HepG2 (cell line): ENCODE results near the gene VILL. TPM values are rescaled to one million over a fixed set of nuclear protein-coding genes. Genes with fewer than 3 reads are reported as not detected.

Experiments
- CC2D1A ChIP-seq: sonication (generic); formaldehyde crosslinking; IDR thresholded peaks from 2 replicates; pipeline ENCODE4 v1.8.1; 2023; ENCODE audit warnings: mild to moderate bottlenecking, missing genetic modification reagents
- FOSL2 ChIP-seq: sonication (generic); formaldehyde crosslinking; IDR thresholded peaks from 2 replicates; pipeline ENCODE4 v1.4.0; 2020; ENCODE audit warnings: missing genetic modification reagents
- FOXK1 ChIP-seq: sonication (generic); formaldehyde crosslinking; IDR thresholded peaks from 2 replicates; pipeline ENCODE4 v1.4.0; 2020; ENCODE audit warnings: low read depth, missing genetic modification reagents, borderline replicate concordance
- FOXO4 ChIP-seq: sonication (generic); formaldehyde crosslinking; conservative IDR thresholded peaks from 2 replicates; pipeline ENCODE4 v1.8.1; 2023; ENCODE audit warnings: missing genetic modification reagents
- GABPA ChIP-seq, 2 experiments: IDR thresholded peaks; 2 replicates each; pipeline ENCODE4 v1.6.1; 2011 to 2016; ENCODE audit warnings: low read depth in 2 of 2, low read length in 1 of 2, missing biosample characterization in 1 of 2, missing genetic modification characterization in 1 of 2
- HMG20B ChIP-seq: conservative IDR thresholded peaks from 2 replicates; pipeline ENCODE4 v1.6.1; 2016; ENCODE audit warnings: missing genetic modification reagents, missing compliant biosample characterization
- IRF2 ChIP-seq: IDR thresholded peaks from 2 replicates; pipeline ENCODE4 v1.6.1; 2018; ENCODE audit warnings: missing genetic modification reagents, missing compliant biosample characterization
- KDM5B ChIP-seq: sonication (generic); formaldehyde crosslinking; IDR thresholded peaks from 2 replicates; pipeline ENCODE4 v1.4.0; 2020; ENCODE audit warnings: missing genetic modification reagents, mild to moderate bottlenecking, borderline replicate concordance
- MIER3 ChIP-seq: IDR thresholded peaks from 2 replicates; pipeline ENCODE4 v1.6.1; 2016; ENCODE audit warnings: missing compliant biosample characterization, borderline replicate concordance
- SIN3B ChIP-seq: fragments of 150-350 bp; IDR thresholded peaks from 2 replicates; pipeline ENCODE4 v1.6.1; 2014; ENCODE audit warnings: low read length
- SRSF4 ChIP-seq: fragments of 200-400 bp; formaldehyde crosslinking; IDR thresholded peaks from one replicate; pipeline ENCODE4 v1.6.1; 2018; ENCODE audit warnings: mild to moderate bottlenecking, low read depth, low read length, moderate library complexity; ENCODE audit not compliant: poor library complexity, severe bottlenecking
- TEAD3 ChIP-seq: optimal IDR thresholded peaks from 2 replicates; pipeline ENCODE3; 2016; ENCODE audit warnings: borderline replicate concordance
- ZFAT ChIP-seq: sonication (generic); formaldehyde crosslinking; conservative IDR thresholded peaks from 2 replicates; pipeline ENCODE4 v1.8.1; 2023; ENCODE audit warnings: missing genetic modification reagents, inconsistent platforms
- ZNF296 ChIP-seq: sonication (generic); formaldehyde crosslinking; conservative IDR thresholded peaks from 2 replicates; pipeline ENCODE4 v1.5.0; 2020; ENCODE audit warnings: mild to moderate bottlenecking, missing genetic modification reagents
- ZNF350 ChIP-seq: sonication (generic); formaldehyde crosslinking; IDR thresholded peaks from 2 replicates; pipeline ENCODE4 v1.4.0; 2020; ENCODE audit warnings: mild to moderate bottlenecking, low read depth, missing genetic modification reagents, borderline replicate concordance
- ZNF501 ChIP-seq: sonication (generic); formaldehyde crosslinking; IDR thresholded peaks from 2 replicates; pipeline ENCODE4 v1.5.1; 2020; ENCODE audit warnings: mild to moderate bottlenecking, moderate library complexity, missing genetic modification reagents
- ZNF543 ChIP-seq: sonication (generic); formaldehyde crosslinking; IDR thresholded peaks from 2 replicates; pipeline ENCODE4 v1.4.0; 2020; ENCODE audit warnings: mild to moderate bottlenecking, missing genetic modification reagents
- ZNF646 ChIP-seq: sonication (generic); formaldehyde crosslinking; IDR thresholded peaks from 2 replicates; pipeline ENCODE4 v1.9.0; 2021; ENCODE audit warnings: mild to moderate bottlenecking, missing genetic modification reagents
- ZNF850 ChIP-seq: sonication (generic); formaldehyde crosslinking; conservative IDR thresholded peaks from 2 replicates; pipeline ENCODE4 v1.9.0; 2021; ENCODE audit warnings: mild to moderate bottlenecking, missing genetic modification reagents
- ZSCAN25 ChIP-seq: sonication (generic); formaldehyde crosslinking; IDR thresholded peaks from 2 replicates; pipeline ENCODE4 v1.8.0; 2022; ENCODE audit warnings: mild to moderate bottlenecking, missing genetic modification reagents
- polyA plus RNA-seq, 8 experiments: library from polyadenylated mRNA; depleted of rRNA in 3 of 8; stranded (reverse) in 7 of 8; unstranded in 1 of 8; fragments of >200 nt; fragmentation: Illumina TruSeq in 4 of 8; extraction: Trizol in 4 of 8; gene quantifications; 2 replicates each; pipeline versions ENCODE4 v1.2.1 to v1.2.3, GENCODE V29; 2011 to 2016; ENCODE audit warnings: low read depth in 4 of 8, missing spikeins in 1 of 8, mixed read lengths in 1 of 8; ENCODE audit not compliant: insufficient read depth in 1 of 8
- total RNA-seq, 5 experiments: library from RNA; depleted of rRNA; stranded (reverse); fragments of >200 nt; fragmentation: Illumina TruSeq; extraction: Trizol; gene quantifications; 2 replicates each; pipeline ENCODE4 v1.2.3, GENCODE V29; 2016; ENCODE audit warnings: low read depth in 1 of 5
- TF ChIP-seq, protein P1 (sequence below): IDR thresholded peaks from 2 replicates; pipeline ENCODE4 v1.6.1; 2016; ENCODE audit warnings: missing genetic modification reagents, missing compliant biosample characterization

Gene VILL
- total and polyA plus RNA-seq, 2 of the 13 experiments (the other 11 are each of a cell fraction or from before 2014, with no cell fraction given): 3.2 to 5.3 TPM

DNA sequence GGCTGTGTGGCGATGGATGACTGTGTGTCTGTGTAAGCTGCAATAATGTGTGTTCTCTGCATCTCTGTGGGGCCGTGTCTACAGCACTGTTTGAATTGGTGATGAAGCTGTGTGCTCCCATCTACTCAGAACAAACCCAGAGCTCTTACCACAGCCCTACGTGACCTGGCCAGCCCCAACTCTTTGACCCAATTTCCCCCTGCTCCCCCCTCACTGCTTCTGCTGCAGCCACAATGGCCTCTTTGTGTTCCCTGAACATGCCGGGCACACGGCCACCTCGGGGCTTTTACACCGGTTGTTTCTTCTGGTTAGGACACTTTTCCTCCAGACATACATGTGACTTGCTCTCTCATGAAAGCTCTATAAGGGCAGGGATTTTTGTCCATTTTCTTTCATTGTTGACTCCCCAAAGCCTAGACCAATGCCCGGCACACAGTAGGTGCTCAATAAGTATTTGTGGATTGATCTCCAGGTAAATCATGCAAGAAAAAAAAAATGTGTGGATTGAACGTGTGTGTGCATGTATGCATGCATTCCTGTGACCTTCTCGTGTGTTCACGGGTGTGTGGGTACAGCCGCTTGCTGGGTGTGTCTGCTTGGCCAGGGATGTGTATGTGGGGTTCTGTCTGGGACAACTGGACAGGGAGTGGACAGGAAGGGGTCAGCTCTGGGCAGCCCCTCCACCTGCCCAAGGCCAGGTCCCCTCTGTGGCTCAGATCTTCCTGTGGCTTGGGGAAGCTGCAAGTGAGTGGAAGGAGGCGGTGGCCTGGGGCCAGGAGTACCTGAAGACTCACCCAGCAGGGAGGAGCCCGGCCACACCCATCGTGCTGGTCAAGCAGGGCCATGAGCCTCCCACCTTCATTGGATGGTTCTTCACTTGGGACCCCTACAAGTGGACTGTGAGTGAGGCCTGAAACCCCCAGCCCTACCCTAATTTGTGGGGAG is 14.8 kb downstream of the VILL start (continued):
- TF ChIP-seq KDM5B (CRISPR knock-in tag) (no peak), MIER3 (CRISPR knock-in tag) (no peak; the same call in 1 of the 2 replicates), TEAD3 (CRISPR knock-in tag) (no peak), HMG20B (CRISPR knock-in tag) (no peak; the same call in 1 of the 2 replicates), ZNF350 (CRISPR knock-in tag) (no peak), ZNF850 (CRISPR knock-in tag) (no peak), ZNF501 (CRISPR knock-in tag) (no peak), SIN3B (no peak), ZNF543 (peak; percentile 26; the same call in 1 of the 2 replicates), CC2D1A (CRISPR knock-in tag) (no peak), ZFAT (CRISPR knock-in tag) (no peak), ZNF296 (no peak), GABPA (IDR thresholded peaks at IDR 0.05; ENCODE audit: low read depth, low read length) (no peak), GABPA (CRISPR knock-in tag; IDR thresholded peaks at IDR 0.05; ENCODE audit: low read depth) (no peak), ZNF646 (peak; percentile 11; the same call in 1 of the 2 replicates), FOXK1 (CRISPR knock-in tag) (no peak), ZSCAN25 (no peak; the same call in 1 of the 2 replicates), FOSL2 (CRISPR knock-in tag) (0 out of 2 replicates have a peak, but pooled peaks have one; percentile 41), IRF2 (CRISPR knock-in tag) (no peak), FOXO4 (CRISPR knock-in tag) (no peak), SRSF4 (no peak)
- TF ChIP-seq, protein P1, sequence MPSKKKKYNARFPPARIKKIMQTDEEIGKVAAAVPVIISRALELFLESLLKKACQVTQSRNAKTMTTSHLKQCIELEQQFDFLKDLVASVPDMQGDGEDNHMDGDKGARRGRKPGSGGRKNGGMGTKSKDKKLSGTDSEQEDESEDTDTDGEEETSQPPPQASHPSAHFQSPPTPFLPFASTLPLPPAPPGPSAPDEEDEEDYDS (CRISPR knock-in tag): peak; percentile 32; the same call in 1 of the 2 replicates
